Nephron (organoid): ENCODE data around the gene CPSF3.

ENCODE experiments used
- H3K27ac Mint-ChIP-seq, 3 experiments: 2 replicates each; pipeline ENCODE4 v1.8.0; 2020; ENCODE audit warnings: mixed read lengths in 3 of 3, mild to moderate bottlenecking in 2 of 3, moderate library complexity in 1 of 3
- H3K27me3 Mint-ChIP-seq: 2 replicates; pipeline ENCODE4 v1.8.0; 2021; ENCODE audit warnings: low read depth, mild to moderate bottlenecking, moderate library complexity, mixed read lengths
- H3K36me3 Mint-ChIP-seq: 2 replicates; pipeline ENCODE4 v1.8.0; 2020; ENCODE audit warnings: low read depth, mixed read lengths
- H3K4me1 Mint-ChIP-seq: 2 replicates; pipeline ENCODE4 v1.8.0; 2020; ENCODE audit warnings: mixed read lengths
- H3K4me3 Mint-ChIP-seq, 3 experiments: 2 replicates each; pipeline ENCODE4 v1.8.0; 2020; ENCODE audit warnings: mild to moderate bottlenecking in 3 of 3, mixed read lengths in 3 of 3, moderate library complexity in 2 of 3
- H3K9me3 Mint-ChIP-seq: 2 replicates; pipeline ENCODE4 v1.8.0; 2020; ENCODE audit warnings: mixed read lengths
- TF ChIP-seq, protein P1 (sequence below), 3 experiments: fragments of 200-600 bp; sonication (generic); IDR thresholded peaks; one replicate each; pipeline ENCODE4 v1.5.0; 2021; ENCODE audit warnings: antibody characterized with exemption in 3 of 3; ENCODE audit not compliant: unreplicated experiment in 3 of 3

CPSF3 gene

DNA sequence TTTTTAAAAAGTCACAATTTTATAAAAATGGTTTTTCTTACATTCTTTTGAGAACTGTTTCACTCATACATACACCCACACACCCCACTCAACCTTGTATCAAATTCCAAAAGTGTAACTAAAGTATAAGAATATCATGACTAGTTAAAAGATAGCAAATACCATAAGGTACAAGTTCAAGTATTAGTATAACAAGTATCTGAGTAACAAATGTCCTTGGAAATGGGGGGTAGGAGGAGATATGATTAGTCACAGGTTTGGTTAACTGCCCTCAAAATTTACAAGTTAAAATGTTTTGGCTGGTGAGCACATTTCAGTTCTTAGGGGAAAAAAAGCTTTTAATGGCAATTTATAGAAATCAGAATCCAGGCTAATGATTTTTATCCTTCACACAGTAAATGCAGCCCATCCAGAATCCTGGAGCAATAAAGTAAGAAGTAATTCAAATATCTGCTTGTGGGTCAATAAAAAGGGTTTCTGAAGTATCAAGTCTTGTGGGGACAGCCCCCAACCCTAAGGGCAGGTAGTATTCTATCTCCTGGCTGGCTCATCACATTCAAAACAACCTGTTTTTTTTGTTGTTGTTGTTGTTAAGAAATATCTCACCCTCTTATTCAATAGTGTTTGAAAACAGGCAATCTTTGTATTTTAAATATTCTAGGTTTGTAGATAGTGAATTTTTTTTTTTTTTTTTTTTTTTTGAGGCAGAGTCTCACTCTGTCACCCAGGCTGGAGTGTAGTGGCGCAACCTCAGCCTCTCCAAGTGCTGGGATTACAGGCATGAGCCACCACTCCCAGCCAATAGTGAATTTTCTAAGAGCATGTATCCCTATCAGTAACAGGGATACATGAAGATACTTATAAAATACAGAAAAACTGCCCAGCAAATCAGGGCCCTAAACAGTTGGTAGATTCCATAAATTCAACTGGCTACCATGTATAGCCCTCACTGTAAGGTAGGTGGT, 65.4 kb downstream of the CPSF3 start:
- TF ChIP-seq, protein P1, sequence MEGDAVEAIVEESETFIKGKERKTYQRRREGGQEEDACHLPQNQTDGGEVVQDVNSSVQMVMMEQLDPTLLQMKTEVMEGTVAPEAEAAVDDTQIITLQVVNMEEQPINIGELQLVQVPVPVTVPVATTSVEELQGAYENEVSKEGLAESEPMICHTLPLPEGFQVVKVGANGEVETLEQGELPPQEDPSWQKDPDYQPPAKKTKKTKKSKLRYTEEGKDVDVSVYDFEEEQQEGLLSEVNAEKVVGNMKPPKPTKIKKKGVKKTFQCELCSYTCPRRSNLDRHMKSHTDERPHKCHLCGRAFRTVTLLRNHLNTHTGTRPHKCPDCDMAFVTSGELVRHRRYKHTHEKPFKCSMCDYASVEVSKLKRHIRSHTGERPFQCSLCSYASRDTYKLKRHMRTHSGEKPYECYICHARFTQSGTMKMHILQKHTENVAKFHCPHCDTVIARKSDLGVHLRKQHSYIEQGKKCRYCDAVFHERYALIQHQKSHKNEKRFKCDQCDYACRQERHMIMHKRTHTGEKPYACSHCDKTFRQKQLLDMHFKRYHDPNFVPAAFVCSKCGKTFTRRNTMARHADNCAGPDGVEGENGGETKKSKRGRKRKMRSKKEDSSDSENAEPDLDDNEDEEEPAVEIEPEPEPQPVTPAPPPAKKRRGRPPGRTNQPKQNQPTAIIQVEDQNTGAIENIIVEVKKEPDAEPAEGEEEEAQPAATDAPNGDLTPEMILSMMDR (IDR thresholded peaks at IDR 0.05; ENCODE audit: unreplicated experiment in 3 of 3), result no peak
- no peak overlapping the region for H3K27ac Mint-ChIP-seq
- H3K9me3 Mint-ChIP-seq, result no peaks in the 10 kb centered on the region
- H3K36me3 Mint-ChIP-seq, result peaks cover 92% of the 10 kb centered on the region
- no peak overlapping the region for H3K4me3 Mint-ChIP-seq
- H3K4me1 Mint-ChIP-seq, result no peaks in the 10 kb centered on the region
- H3K27me3 Mint-ChIP-seq, result no peaks in the 10 kb centered on the region

DNA sequence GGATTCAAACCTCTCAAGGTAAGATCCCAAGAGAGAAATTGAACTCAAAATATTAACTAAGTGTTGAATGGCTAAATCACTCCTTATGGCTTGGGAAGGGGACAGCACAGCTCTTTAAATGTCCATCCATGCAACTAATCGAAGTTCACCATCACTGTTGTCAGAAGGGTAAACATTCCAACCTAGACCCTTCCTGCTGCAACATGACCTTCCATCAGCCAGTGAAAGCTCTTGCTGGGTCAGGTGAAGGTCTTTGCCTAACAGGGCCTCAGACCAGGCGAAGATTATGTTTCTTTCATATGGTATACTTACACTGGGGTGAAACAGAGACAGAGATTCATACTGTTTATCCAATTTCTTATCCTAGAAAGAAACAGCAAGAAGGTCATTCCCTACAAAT, 67.3 kb downstream of the CPSF3 start:
- Mint-ChIP-seq H3K4me3 (no peak overlapping the region), H3K36me3 (peaks cover 84% of the 10 kb centered on the region), H3K9me3 (no peaks in the 10 kb centered on the region), H3K27ac (no peak overlapping the region), H3K4me1 (no peaks in the 10 kb centered on the region), H3K27me3 (no peaks in the 10 kb centered on the region)
- TF ChIP-seq, protein P1 (IDR thresholded peaks at IDR 0.05; ENCODE audit: unreplicated experiment in 3 of 3), result no peak

DNA sequence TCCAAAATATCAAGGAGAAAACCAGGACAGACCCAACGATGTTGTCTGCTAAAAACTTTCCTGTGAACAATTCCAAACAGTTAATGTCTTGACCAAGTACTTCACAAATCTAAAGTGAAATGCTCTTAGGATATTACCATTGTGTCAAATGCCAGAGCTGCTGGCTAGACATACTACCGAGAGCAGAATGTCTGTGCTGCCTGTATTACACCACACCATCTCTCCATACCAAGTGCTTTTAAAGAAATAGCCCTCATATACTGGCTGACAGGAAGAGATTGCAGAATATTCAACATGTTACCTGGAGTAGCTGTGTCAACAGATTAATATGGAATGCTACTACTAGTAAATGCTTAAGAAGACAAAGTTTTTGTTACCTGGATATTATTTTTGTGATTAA, 69.5 kb downstream of the CPSF3 start:
- Mint-ChIP-seq H3K36me3 (peaks cover 80% of the 10 kb centered on the region), H3K27me3 (no peaks in the 10 kb centered on the region), H3K9me3 (no peaks in the 10 kb centered on the region), H3K4me1 (no peaks in the 10 kb centered on the region), H3K4me3 (no peak overlapping the region), H3K27ac (no peak overlapping the region)
- TF ChIP-seq, protein P1 (IDR thresholded peaks at IDR 0.05; ENCODE audit: unreplicated experiment in 3 of 3), result no peak

DNA sequence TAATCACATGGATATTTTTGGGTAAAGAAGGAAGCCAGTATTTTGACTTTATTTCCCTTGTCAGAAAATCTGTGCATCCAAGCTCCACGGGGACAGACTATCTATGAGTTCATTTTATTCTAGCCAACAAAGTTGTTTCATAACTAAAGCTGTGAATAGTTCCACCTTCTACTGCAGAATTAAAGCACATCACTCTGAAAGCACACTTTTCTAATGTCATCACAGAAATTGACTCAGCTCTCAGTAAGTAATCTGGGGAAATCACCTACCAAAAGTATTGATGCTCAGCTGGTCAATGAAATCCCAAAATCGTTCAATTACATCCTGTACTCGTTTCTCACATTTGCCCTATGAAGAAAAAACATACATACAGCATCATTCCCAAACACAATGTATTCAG, 70.0 kb downstream of the CPSF3 start:
- Mint-ChIP-seq H3K27me3 (no peaks in the 10 kb centered on the region), H3K4me1 (no peaks in the 10 kb centered on the region), H3K27ac (no peak overlapping the region), H3K4me3 (no peak overlapping the region), H3K9me3 (no peaks in the 10 kb centered on the region), H3K36me3 (peaks cover 80% of the 10 kb centered on the region)
- TF ChIP-seq, protein P1 (IDR thresholded peaks at IDR 0.05; ENCODE audit: unreplicated experiment in 3 of 3), result no peak

DNA sequence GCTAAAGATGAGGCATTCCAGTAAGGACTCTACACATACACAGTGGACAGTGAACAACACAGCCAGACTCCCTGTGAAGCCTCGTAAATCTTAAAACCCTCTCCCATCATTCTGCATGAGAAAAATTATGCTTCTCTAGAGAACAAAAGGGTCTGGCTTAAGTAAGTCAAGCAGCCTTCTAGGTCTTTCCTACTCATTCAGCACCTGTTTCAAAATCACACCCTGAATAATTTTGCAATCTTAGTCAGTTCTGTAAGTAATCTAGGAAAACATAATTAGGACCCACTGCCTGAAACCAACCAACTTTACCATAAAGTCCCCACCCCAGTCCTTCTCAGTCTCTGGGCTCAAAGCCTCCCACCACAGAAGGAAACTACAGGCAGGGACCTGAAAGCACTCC, 70.6 kb downstream of the CPSF3 start:
- Mint-ChIP-seq H3K27me3 (no peaks in the 10 kb centered on the region), H3K27ac (no peak overlapping the region), H3K4me3 (no peak overlapping the region)

More for the DNA sequence above, 70.6 kb downstream of the CPSF3 start:
- Mint-ChIP-seq H3K4me1 (no peaks in the 10 kb centered on the region), H3K36me3 (peaks cover 79% of the 10 kb centered on the region), H3K9me3 (no peaks in the 10 kb centered on the region)
- TF ChIP-seq, protein P1 (IDR thresholded peaks at IDR 0.05; ENCODE audit: unreplicated experiment in 3 of 3), result no peak
